GM12878 (cell line): ENCODE data around the gene PABPN1. TPM values are rescaled to one million over a fixed set of nuclear protein-coding genes. Genes with fewer than 3 reads are reported as not detected.

Source experiments
- ATAC-seq: fragments of 200-7000 bp; cut with Tn5 transposase; 3 replicates; pipeline ENCODE4 v1.9.1; 2020; ENCODE audit warnings: mild to moderate bottlenecking, moderate library complexity
- BruUV-seq: library from RNA; stranded (reverse); fragments of 400-500 nt; replicated peaks from 2 replicates; lab custom pipeline; 2021; lab: Mats Ljungman, UMichigan
- CTCF ChIA-PET: fragments of 300-600 bp; sonication (Branson Sonifier 250); formaldehyde crosslinking; extraction: SDS; loops from one replicate; lab custom pipeline; 2021; ENCODE audit warnings: inconsistent platforms; lab: Yijun Ruan, JAX
- POLR2A ChIA-PET: fragments of 350-600 bp; formaldehyde crosslinking; extraction: SDS; loops from one replicate; lab custom pipeline; 2021; ENCODE audit warnings: inconsistent platforms; lab: Charles Lee
- RAD21 ChIA-PET: fragments of 300-600 bp; sonication (Branson Sonifier 250); formaldehyde crosslinking; loops from one replicate; lab custom pipeline; 2023; ENCODE audit warnings: antibody characterized with exemption; ENCODE audit not compliant: unreplicated experiment; lab: Charles Lee
- SMC1A ChIA-PET: fragments of 300-600 bp; sonication (Branson Sonifier 250); formaldehyde crosslinking; loops from one replicate; lab custom pipeline; 2023; ENCODE audit not compliant: unreplicated experiment, uncharacterized antibody; lab: Charles Lee
- DNase-seq: peaks from one replicate; pipeline ENCODE4 v3.0.0-alpha.2; 2011; ENCODE audit warnings: low read depth, low spot score
- FAIRE-seq: peaks from 3 replicates; lab custom pipeline; 2011; peaks lifted over from hg19 to GRCh38; lab: Jason Lieb, UNC
- H2AFZ ChIP-seq: 2 replicates; pipeline ENCODE4 v1.6.0; 2011; ENCODE audit warnings: low read depth, low read length, control low read depth; ENCODE audit not compliant: control insufficient read depth
- H3K27ac ChIP-seq: 2 replicates; pipeline ENCODE4 v1.5.1; 2011; ENCODE audit warnings: control low read depth; ENCODE audit not compliant: control insufficient read depth, insufficient read depth
- H3K27me3 ChIP-seq, 2 experiments: replicated peaks in 1 of 2; 2 replicates each; pipeline versions ENCODE4 v1.6.0 to v1.6.1; 2011; ENCODE audit warnings: low read length in 1 of 2; ENCODE audit not compliant: control insufficient read depth in 2 of 2, insufficient read depth in 2 of 2
- H3K36me3 ChIP-seq, 2 experiments: 2 replicates each; pipeline ENCODE4 v1.5.1; 2011; ENCODE audit warnings: low read length in 1 of 2; ENCODE audit not compliant: control insufficient read depth in 2 of 2, insufficient read depth in 2 of 2
- H3K4me1 ChIP-seq: 2 replicates; pipeline ENCODE4 v1.6.1; 2011; ENCODE audit warnings: mild to moderate bottlenecking, low read length, moderate library complexity, mixed read lengths; ENCODE audit not compliant: control insufficient read depth, insufficient read depth
- H3K4me2 ChIP-seq: 2 replicates; pipeline ENCODE4 v1.6.0; 2011; ENCODE audit warnings: control low read depth; ENCODE audit not compliant: control insufficient read depth, insufficient read depth
- H3K4me3 ChIP-seq: fragments of 200-600 bp; sonication (generic); 2 replicates; pipeline ENCODE4 v1.5.1; 2016
- H3K79me2 ChIP-seq: 2 replicates; pipeline ENCODE4 v1.6.0; 2011; ENCODE audit warnings: low read length; ENCODE audit not compliant: control insufficient read depth, insufficient read depth
- H3K9ac ChIP-seq: 2 replicates; pipeline ENCODE4 v1.8.0; 2011; ENCODE audit warnings: low read length, control low read depth, mixed read lengths; ENCODE audit not compliant: control insufficient read depth, insufficient read depth
- H3K9me3 ChIP-seq: replicated peaks from 3 replicates; pipeline ENCODE4 v1.5.1; 2011; ENCODE audit warnings: mild to moderate bottlenecking, low read length; ENCODE audit not compliant: control insufficient read depth, insufficient read depth
- H4K20me1 ChIP-seq: 2 replicates; pipeline ENCODE4 v1.6.0; 2011; ENCODE audit not compliant: control insufficient read depth, insufficient read depth
- BACH1 ChIP-seq: fragments of 450-650 bp; IDR thresholded peaks from 2 replicates; pipeline ENCODE4 v1.6.1; 2017; ENCODE audit warnings: mild to moderate bottlenecking, borderline replicate concordance
- E2F8 ChIP-seq: fragments of 450-650 bp; IDR thresholded peaks from 2 replicates; pipeline ENCODE4 v1.6.1; 2018; ENCODE audit warnings: mild to moderate bottlenecking, low read depth, moderate library complexity; ENCODE audit not compliant: partially characterized antibody
- EED ChIP-seq: sonication (generic); IDR thresholded peaks from 2 replicates; pipeline ENCODE4 v1.6.1; 2016; ENCODE audit warnings: antibody characterized with exemption, low read depth
- EGR1 ChIP-seq, 2 experiments: IDR thresholded peaks; 1 replicate in 1 of 2; 2 replicates in 1 of 2; pipeline ENCODE4 v1.6.1; 2011 to 2012; ENCODE audit warnings: low read depth in 2 of 2, low read length in 2 of 2, borderline replicate concordance in 1 of 2, mild to moderate bottlenecking in 1 of 2, moderate library complexity in 1 of 2
- EZH2 ChIP-seq: IDR thresholded peaks from 2 replicates; pipeline ENCODE4 v1.6.1; 2012; ENCODE audit warnings: low read depth, mild to moderate bottlenecking, control low read depth, inconsistent platforms, low read length, borderline replicate concordance; ENCODE audit not compliant: control insufficient read depth
- KLF5 ChIP-seq: fragments of 450-650 bp; IDR thresholded peaks from 2 replicates; pipeline ENCODE4 v1.6.1; 2014; ENCODE audit warnings: mild to moderate bottlenecking; ENCODE audit not compliant: partially characterized antibody
- MAX ChIP-seq: IDR thresholded peaks from 2 replicates; pipeline ENCODE4 v1.6.1; 2012; ENCODE audit warnings: low read depth, low read length, improper control_type of control experiment
- NR2F1 ChIP-seq: fragments of 450-650 bp; conservative IDR thresholded peaks from 2 replicates; pipeline ENCODE4 v1.6.1; 2017; ENCODE audit warnings: mild to moderate bottlenecking
- PKNOX1 ChIP-seq: fragments of 450-650 bp; IDR thresholded peaks from 2 replicates; pipeline ENCODE4 v1.6.1; 2016; ENCODE audit warnings: mild to moderate bottlenecking
- SMAD5 ChIP-seq: IDR thresholded peaks from 2 replicates; pipeline ENCODE4 v1.6.1; 2016; ENCODE audit warnings: antibody characterized with exemption, low read depth
- SPI1 ChIP-seq: IDR thresholded peaks from 2 replicates; pipeline ENCODE4 v1.6.1; 2011; ENCODE audit warnings: low read depth, mild to moderate bottlenecking, low read length, moderate library complexity, borderline replicate concordance; ENCODE audit not compliant: insufficient read depth
- STAT1 ChIP-seq: fragments of 450-650 bp; conservative IDR thresholded peaks from 2 replicates; pipeline ENCODE4 v1.6.1; 2014; ENCODE audit warnings: antibody characterized with exemption, mild to moderate bottlenecking
- USF2 ChIP-seq: IDR thresholded peaks from 2 replicates; pipeline ENCODE4 v1.6.1; 2011; ENCODE audit warnings: low read depth, low read length, improper control_type of control experiment, borderline replicate concordance
- ZNF592 ChIP-seq: fragments of 450-650 bp; IDR thresholded peaks from 2 replicates; pipeline ENCODE4 v1.6.1; 2017; ENCODE audit warnings: mild to moderate bottlenecking, moderate library complexity
- WGBS: methylation state at CpG from one replicate; pipeline ENCODE4 v1.1.6; 2016; ENCODE audit warnings: low lambda C conversion rate; ENCODE audit not compliant: insufficient replicate concordance, insufficient coverage; ENCODE audit errors: missing lambda C conversion rate; 5-methylcytosine and 5-hydroxymethylcytosine counted together
- in situ Hi-C: fragments of 300-500 bp; cut with MboI; formaldehyde crosslinking; loops from 9 replicates; pipeline ENCODE4 v1.14.3; 2018; ENCODE audit warnings: mixed read lengths
- intact Hi-C: fragments of 100-400 bp; cut with micrococcal nuclease; formaldehyde crosslinking; loops from one replicate; pipeline ENCODE4 v1.14.2; 2022; ENCODE audit not compliant: unreplicated experiment
- polyA plus RNA-seq, 11 experiments: library from polyadenylated mRNA; depleted of rRNA in 4 of 11; unstranded in 6 of 11; stranded (reverse) in 5 of 11; fragments of >200 nt; fragmentation: Nextera tagmentation in 4 of 11; fragmentation: Illumina TruSeq in 1 of 11; extraction: Ambion mirVana in 4 of 11; extraction: Trizol in 1 of 11; gene quantifications; 1 replicate in 1 of 11; 2 replicates in 10 of 11; pipeline versions ENCODE4 v1.2.1 to v1.2.3, GENCODE V29; 2011 to 2016; ENCODE audit warnings: inconsistent platforms in 2 of 11, missing spikeins in 2 of 11, low read depth in 1 of 11
- total RNA-seq, 4 experiments: library from RNA; depleted of rRNA in 3 of 4; stranded (reverse); fragments of >200 nt in 3 of 4; fragmentation: Illumina TruSeq in 1 of 4; extraction: Trizol in 1 of 4; gene quantifications; 2 replicates each; pipeline versions ENCODE4 v1.2.1 to v1.2.3, GENCODE V29; 2013 to 2021

PABPN1 gene
- total and polyA plus RNA-seq, 10 of the 15 experiments (the other 5 are each of a cell fraction or from before 2014, with no cell fraction given): 31.3 to 248 (median 103) TPM

- H2AFZ ChIP-seq: no peak overlapping the region
- FAIRE-seq (no peak), ATAC-seq (no peak), DNase-seq (no peak)
- H3K27me3 ChIP-seq: peaks cover 0 to 2% of the 10 kb centered on the region in 2 experiments; a peak in 1 of 4 replicates
- RAD21 ChIA-PET: no interaction called here
- WGBS: 0% methylated on average over 1 of the region's 1 CpG
- H3K4me1 ChIP-seq: no peaks in the 10 kb centered on the region
- H3K4me2 ChIP-seq: no peak overlapping the region
- CTCF ChIA-PET: no interaction called here
- H3K36me3 ChIP-seq: no peaks in the 10 kb centered on the region
- SMC1A ChIA-PET: no interaction called here
- TF ChIP-seq EZH2: no peak
- TF ChIP-seq SMAD5: no peak
- no peak for TF ChIP-seq STAT1
- no peak for TF ChIP-seq EED
- TF ChIP-seq ZNF592: no peak
- TF ChIP-seq PKNOX1: no peak
- no peak for TF ChIP-seq SPI1
- no peak for TF ChIP-seq E2F8
- no peak for TF ChIP-seq NR2F1
- no peak for TF ChIP-seq USF2
- TF ChIP-seq BACH1: no peak
- no peak for TF ChIP-seq EGR1 (IDR thresholded peaks at IDR 0.05; ENCODE audit: borderline replicate concordance in 1 of 2, low read depth in 2 of 2, low read length in 2 of 2)
- no peak for TF ChIP-seq KLF5
- no peak for TF ChIP-seq MAX
- intact Hi-C loops (no loop called here), in situ Hi-C loops (no loop called here)
- H3K27ac ChIP-seq: no peak overlapping the region
- no peaks in the 10 kb centered on the region for H4K20me1 ChIP-seq
- no TSS peak for BruUV-seq
- no peak overlapping the region for H3K4me3 ChIP-seq
- H3K9me3 ChIP-seq: no peaks in the 10 kb centered on the region
- no peaks in the 10 kb centered on the region for H3K79me2 ChIP-seq
- POLR2A ChIA-PET: no interaction called here
- H3K9ac ChIP-seq: no peak overlapping the region
Measured at GRCh38 chr14:23371865-23372264, 50.6 kb downstream of the PABPN1 start.
